Measurements from ENCODE around the gene PITPNM3. TPM values are rescaled to one million over a fixed set of nuclear protein-coding genes. Genes with fewer than 3 reads are reported as not detected.
A peak's percentile ranks its signal among the peaks of the same experiment; 100 is the strongest.

PITPNM3 gene
- total and polyA plus RNA-seq, 10 donors: 5.4 to 215 (median 125) TPM

DNA sequence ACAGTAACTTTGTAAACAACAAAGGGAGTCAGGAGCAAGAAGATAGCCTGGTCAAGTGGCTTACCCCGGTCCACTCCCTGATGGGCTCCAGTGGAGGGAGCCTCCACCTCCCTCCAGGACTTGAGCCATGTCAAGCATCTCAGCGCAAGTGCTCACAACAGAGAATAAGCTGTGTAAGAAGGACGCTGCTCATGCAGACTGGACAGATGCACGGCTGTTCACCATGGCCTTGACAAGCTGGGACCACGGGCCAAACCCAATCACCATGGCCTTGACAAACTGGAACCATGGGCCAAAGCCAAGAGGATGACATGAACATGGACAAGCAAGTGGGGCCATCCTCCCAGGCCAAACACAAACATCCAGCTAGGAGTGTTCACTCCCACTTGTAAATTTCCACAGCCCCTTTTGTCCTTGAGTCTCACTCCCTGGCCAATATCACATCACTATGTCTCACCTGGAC is 3.4 kb upstream of the PITPNM3 start:
- DNase-seq: peak; percentile 79
- peak in 2 of 3 donors; percentile 69 to 79 for TF ChIP-seq POLR2AphosphoS5 (IDR thresholded peaks at IDR 0.05)
- TF ChIP-seq, protein P1, sequence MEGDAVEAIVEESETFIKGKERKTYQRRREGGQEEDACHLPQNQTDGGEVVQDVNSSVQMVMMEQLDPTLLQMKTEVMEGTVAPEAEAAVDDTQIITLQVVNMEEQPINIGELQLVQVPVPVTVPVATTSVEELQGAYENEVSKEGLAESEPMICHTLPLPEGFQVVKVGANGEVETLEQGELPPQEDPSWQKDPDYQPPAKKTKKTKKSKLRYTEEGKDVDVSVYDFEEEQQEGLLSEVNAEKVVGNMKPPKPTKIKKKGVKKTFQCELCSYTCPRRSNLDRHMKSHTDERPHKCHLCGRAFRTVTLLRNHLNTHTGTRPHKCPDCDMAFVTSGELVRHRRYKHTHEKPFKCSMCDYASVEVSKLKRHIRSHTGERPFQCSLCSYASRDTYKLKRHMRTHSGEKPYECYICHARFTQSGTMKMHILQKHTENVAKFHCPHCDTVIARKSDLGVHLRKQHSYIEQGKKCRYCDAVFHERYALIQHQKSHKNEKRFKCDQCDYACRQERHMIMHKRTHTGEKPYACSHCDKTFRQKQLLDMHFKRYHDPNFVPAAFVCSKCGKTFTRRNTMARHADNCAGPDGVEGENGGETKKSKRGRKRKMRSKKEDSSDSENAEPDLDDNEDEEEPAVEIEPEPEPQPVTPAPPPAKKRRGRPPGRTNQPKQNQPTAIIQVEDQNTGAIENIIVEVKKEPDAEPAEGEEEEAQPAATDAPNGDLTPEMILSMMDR (IDR thresholded peaks at IDR 0.05 in 8 of 11, conservative IDR thresholded peaks at IDR 0.05 in 3 of 11): no peak
- intact Hi-C loops (cut with DNase I; ENCODE audit: low total_unique reads): loop anchor here (5.0 kb wide), 1 partner anchor 87 kb away; no protein-coding TSS in a partner anchor
- Histone ChIP-seq H3K27me3 (replicated peaks in 1 of 7) (peaks cover 0 to 41% (median 18%) of the 10 kb centered on the region in 7 donors), H3K4me1 (peaks cover 0 to 52% (median 38%) of the 10 kb centered on the region in 6 donors), H3K4me3 (no peak overlapping the region), H3K27ac (peak overlapping the region; percentile 74 to 89 (median 84)), H3K9me3 (no peaks in the 10 kb centered on the region), H3K36me3 (no peaks in the 10 kb centered on the region)
- 57 to 75% (median 73%) methylated on average over 5 of the region's 5 CpGs for WGBS, 5 donors

DNA sequence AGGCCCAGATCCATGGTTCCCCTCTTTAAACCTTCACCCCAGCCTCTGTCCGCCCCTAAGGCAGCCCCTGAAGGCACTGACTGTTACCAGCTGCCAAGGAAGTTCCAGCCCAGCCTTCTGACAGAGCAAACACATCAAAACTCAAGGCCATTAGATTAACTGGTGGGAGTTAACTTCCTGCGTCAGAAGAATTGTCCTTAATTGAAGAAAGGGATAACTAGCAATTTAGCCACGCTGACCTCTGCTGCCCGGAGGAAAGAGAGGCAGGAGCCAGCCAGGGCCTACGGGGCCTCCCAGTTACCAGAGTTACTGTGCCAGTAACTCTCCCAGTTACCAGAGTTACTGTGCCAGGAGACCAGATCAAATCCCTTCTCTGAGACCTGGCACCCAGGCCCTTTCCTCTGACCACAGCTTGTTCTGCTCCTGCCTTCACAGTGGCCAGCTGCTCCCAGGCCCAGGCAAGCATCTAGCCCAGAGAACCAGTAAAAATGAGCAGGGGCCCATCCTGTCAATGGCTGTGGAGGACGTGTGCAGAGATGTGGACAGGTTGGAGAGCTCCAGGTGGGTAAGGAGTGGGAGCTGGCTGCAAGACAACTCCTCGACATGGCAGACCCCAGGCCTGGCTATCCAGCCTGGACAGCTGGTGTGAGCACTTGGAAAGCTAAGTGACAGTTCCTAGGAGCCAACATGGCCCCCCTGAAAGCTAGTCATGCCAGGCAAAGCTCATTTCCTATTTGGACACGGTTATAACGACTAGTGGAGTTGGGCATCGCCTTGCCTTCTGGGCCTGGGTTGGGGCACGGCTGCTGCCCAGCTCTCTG is 2.8 kb upstream of the PITPNM3 start:
- intact Hi-C loops (cut with DNase I; ENCODE audit: low total_unique reads): loop anchor here (5.0 kb wide), 1 partner anchor 87 kb away; no protein-coding TSS in a partner anchor
- WGBS, 5 donors: 59 to 72% (median 66%) methylated on average over 10 to 11 of the region's 11 CpGs
- peak; percentile 75 for DNase-seq
- Histone ChIP-seq H3K27me3 (replicated peaks in 1 of 7) (peaks cover 0 to 47% (median 18%) of the 10 kb centered on the region in 7 donors), H3K9me3 (no peaks in the 10 kb centered on the region), H3K4me3 (peak overlapping the region in 1 of 8 donors; percentile 82), H3K27ac (peak overlapping the region; percentile 74 to 89 (median 84)), H3K36me3 (no peaks in the 10 kb centered on the region), H3K4me1 (peaks cover 0 to 59% (median 40%) of the 10 kb centered on the region in 6 donors)
- peak in 2 of 3 donors; percentile 56 to 86 for TF ChIP-seq POLR2AphosphoS5 (IDR thresholded peaks at IDR 0.05)
- TF ChIP-seq, protein P1 (IDR thresholded peaks at IDR 0.05 in 8 of 11, conservative IDR thresholded peaks at IDR 0.05 in 3 of 11): peak in 4 of 11 experiments; percentile 7 to 24 (median 15)
- TF ChIP-seq POLR2A (IDR thresholded peaks at IDR 0.05): peak in 1 of 3 donors; percentile 62

DNA sequence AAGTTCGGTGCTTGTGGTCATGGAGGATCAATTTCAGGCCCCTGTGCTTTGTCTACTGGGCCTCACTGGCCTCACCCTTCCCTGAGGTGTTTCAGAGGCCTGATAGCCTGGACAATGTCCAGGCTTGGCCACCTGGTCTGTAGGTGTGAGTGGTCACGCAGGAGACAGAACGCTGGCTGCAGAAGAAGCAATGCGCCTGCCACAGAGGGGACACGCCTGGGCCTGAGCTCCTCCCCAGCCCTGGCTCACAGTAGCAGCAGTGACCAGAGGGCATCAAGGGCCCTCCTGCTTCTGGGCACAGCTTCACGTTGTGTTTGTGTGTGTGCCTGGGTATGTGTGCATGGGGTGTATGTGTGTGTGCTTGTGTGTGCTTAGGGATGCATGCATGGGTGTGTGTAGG is 1.9 kb upstream of the PITPNM3 start:
- Histone ChIP-seq H3K9me3 (no peaks in the 10 kb centered on the region), H3K36me3 (no peaks in the 10 kb centered on the region), H3K27me3 (replicated peaks in 1 of 7) (peaks cover 0 to 56% (median 18%) of the 10 kb centered on the region in 7 donors), H3K4me1 (peaks cover 0 to 66% (median 43%) of the 10 kb centered on the region in 6 donors), H3K27ac (peak overlapping the region; percentile 72 to 89 (median 84)), H3K4me3 (peak overlapping the region in 4 of 8 donors; percentile 6 to 82 (median 30))
- no peak for TF ChIP-seq POLR2A (IDR thresholded peaks at IDR 0.05)
- 61 to 84% (median 78%) methylated on average over 3 to 6 of the region's 6 CpGs for WGBS, 5 donors
- intact Hi-C loops (cut with DNase I; ENCODE audit: low total_unique reads): loop anchor here (5.0 kb wide), 1 partner anchor 86 kb away; no protein-coding TSS in a partner anchor
- peak; percentile 70 for DNase-seq

DNA sequence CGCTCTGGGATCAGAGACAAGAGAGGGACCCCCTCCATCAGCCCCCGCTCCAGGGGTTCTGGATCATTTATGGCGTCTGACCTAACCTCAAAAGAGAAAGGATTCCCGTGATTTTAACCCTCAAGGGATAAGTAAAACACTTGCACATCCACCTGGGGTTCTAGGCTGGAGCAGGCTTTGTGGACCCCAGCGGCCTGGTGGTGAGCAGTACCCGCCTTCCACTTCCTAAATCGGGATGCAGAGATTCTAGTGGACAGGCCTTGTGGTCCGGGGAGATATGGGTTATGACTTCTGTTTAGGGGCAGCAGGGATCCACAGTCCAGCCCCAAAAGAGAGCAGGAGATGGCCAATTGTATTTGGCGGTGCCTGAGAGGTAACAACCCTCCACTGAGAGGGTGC is 684 bp upstream of the PITPNM3 start:
- Histone ChIP-seq H3K4me3 (peak overlapping the region in 7 of 8 donors; percentile 20 to 82 (median 33)), H3K4me1 (peaks cover 0 to 75% (median 46%) of the 10 kb centered on the region in 6 donors), H3K9me3 (no peaks in the 10 kb centered on the region), H3K27me3 (replicated peaks in 1 of 7) (peaks cover 0 to 52% (median 18%) of the 10 kb centered on the region in 7 donors), H3K36me3 (no peaks in the 10 kb centered on the region), H3K27ac (peak overlapping the region; percentile 72 to 89 (median 84))
- intact Hi-C loops (cut with DNase I; ENCODE audit: low total_unique reads): loop anchor here (5.0 kb wide), 1 partner anchor 85 kb away; no protein-coding TSS in a partner anchor
- TF ChIP-seq, protein P1 (IDR thresholded peaks at IDR 0.05 in 8 of 11, conservative IDR thresholded peaks at IDR 0.05 in 3 of 11): no peak
- no peak for TF ChIP-seq POLR2A (IDR thresholded peaks at IDR 0.05)
- no peak for TF ChIP-seq POLR2AphosphoS5 (IDR thresholded peaks at IDR 0.05)
- 44 to 53% (median 49%) methylated on average over 9 of the region's 9 CpGs for WGBS, 5 donors
- peak; percentile 54 for DNase-seq

Data from spleen (tissue), 11 donors.